HG02943 (cell line): ENCODE data around the gene RFX3.

Experiments used
- ATAC-seq: cut with Tn5 transposase; IDR thresholded peaks from one replicate; pipeline ENCODE4 v1.9.1; 2021; ENCODE audit warnings: mild to moderate bottlenecking, low read depth, moderate library complexity; ENCODE audit not compliant: unreplicated experiment

RFX3 gene

DNA sequence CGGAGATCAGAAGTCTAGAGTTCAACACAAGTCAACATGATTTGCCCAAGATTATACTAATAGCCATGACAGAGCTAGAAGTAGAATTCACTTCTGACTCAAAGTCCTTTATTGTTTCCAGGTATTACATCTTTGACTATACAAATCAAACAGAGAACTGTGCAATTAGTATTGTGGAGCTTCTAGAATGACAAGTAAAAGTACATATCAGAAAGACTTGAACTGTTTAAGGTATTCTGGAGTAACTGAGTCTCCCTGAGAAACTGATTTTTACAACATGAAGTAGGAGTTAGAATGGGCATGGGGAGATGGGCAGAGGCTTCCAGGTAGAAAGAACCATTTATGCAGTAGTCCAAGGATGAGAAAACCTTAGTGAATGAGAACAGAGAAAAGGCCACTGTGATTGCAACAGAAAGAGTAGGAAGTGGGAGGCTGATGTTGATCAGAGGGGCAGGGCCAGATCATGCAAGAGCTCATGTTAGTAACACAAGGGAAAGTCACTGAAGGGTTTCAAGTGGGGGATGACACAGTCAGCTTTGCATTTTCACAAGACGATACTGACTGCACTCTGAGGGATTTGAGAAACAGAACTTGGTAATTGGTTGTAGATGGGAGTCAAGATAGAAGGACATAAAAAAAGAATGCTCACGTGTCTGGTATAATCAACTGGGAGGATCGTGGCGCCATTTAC lies 280.7 kb downstream of the RFX3 start:
- ATAC-seq, result peak; percentile 65

DNA sequence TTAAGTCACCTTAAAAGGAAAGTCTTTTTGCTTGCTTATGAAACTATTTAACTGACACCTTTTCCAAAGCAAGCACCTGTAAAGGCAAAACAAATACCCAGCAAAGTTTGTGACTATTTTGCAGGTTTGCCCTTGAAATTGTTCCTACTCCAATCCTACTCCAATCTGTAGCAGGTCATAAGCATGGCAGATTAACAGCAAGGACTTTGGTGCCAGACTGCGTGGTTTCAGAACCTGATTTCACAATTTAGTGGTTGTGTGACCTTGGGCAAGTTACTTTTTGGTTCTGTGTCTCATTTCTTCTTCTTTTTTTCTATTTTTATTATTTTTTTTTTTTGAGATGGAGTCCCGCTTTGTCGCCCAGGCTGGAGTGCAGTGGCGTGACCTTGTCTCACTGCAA lies 282.1 kb downstream of the RFX3 start:
- ATAC-seq, result no peak

- ATAC-seq, result no peak
Observed at GRCh38 chr9:3241290-3241689, 284.5 kb downstream of the RFX3 start.

GRCh38 chr9:3240656-3241268 lies 285.0 kb downstream of the RFX3 start:
- peak; percentile 78 for ATAC-seq

DNA sequence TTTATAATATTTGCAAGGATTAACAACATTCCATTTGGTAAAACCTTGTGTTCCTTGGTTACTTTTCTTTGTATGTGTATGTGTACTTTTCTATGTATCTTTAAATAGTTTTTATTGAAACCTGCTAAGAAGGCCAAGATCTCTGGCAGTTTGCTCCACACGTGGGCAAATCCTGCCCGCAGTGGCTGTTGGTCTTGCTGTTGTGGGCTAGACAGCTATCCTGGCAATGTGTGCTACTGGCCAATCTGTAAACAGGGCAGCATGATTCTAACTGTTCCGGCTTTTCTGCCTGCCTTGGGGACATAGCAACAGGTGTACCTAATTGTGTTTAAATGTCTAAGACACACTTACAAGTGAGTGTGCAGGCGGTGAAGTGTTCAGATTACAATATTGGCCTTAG lies 286.6 kb downstream of the RFX3 start:
- ATAC-seq, result no peak

DNA sequence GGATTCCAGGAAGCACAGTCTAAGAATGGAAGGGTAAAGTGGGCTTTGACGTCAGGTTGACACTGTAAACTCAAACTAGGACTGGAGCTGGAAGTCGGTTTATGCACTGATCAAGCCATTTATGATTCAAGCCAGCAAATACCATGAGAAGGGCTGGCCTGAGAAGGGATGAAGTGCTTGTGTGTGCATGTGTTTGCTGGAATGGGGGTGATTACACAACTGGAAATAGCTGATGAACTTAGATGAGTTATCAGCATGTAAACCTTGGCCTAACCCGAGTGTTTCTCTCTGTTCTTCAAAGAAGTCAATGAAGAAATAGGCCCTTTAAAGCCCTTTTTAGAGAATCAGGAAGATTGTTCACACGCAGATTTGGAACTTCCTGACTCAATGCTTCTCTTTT lies 287.6 kb downstream of the RFX3 start:
- no peak for ATAC-seq

GRCh38 chr9:3237121-3237520 lies 288.7 kb downstream of the RFX3 start:
- no peak for ATAC-seq

GRCh38 chr9:3235497-3235896 lies 290.3 kb downstream of the RFX3 start:
- no peak for ATAC-seq

DNA sequence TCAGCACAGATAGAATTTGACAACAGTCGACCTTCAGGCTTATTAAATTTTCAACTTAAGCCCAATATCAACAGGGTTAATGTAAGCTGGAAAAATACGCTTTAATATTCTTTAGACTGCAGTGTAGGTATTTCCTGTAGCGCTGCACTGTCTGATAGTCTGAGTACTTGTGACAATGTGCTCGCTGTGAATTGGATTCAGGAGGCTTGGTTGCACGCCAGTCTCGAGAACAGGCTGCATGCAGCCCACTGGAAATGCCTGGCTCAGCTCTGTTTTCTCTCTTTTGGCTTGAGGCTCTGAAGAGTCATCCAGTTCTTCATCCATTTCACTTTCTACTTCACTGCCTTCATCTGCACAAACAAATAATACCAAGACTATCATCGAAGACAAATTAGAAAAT lies 300.9 kb downstream of the RFX3 start:
- ATAC-seq, result no peak

GRCh38 chr9:3215658-3216057 lies 310.1 kb downstream of the RFX3 start:
- no peak for ATAC-seq

- ATAC-seq, result no peak
Observed at GRCh38 chr9:3214741-3215140, 311.1 kb downstream of the RFX3 start.

- ATAC-seq, result no peak
Observed at GRCh38 chr9:3205421-3206095, 320.2 kb downstream of the RFX3 start.

DNA sequence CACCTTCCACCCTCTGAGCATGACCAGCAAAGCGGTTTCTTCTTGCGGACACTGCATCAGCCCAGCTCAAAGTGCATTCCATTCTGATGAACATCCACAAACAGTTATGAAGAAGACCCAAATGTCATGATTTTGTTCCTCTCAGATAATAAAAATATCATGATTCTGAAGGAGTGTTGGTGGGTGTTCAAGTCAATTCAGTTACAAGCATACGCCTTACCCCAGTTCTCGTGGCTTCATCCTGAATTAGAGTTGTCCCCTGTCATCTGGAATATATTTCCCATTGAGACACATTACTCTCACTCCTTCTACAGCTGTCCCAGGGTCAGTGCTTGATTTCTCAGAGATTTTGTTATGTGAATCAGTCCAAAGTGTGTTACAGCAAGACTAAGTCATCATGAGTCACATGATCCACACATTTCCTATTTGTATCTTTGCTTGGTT lies 325.4 kb downstream of the RFX3 start:
- ATAC-seq, result no peak

DNA sequence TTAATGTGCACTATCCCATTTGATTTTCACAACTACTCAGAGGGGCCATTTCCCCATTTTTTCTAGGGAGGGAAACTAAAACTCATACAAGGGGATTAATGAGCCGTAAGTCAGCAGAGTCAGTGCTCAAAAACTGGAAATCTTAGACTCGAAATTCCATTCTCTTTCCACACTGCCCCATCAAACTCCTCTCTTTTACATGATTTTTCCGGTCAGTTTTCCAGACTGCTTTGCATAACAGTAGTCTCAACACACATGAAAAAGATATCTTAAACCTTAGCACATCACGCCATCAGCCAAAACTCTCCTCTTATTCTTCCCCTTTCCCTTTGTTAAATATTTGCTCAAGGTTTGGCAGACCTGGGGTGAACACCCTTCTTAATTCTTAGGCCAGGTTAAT lies 332.0 kb downstream of the RFX3 start:
- no peak for ATAC-seq

DNA sequence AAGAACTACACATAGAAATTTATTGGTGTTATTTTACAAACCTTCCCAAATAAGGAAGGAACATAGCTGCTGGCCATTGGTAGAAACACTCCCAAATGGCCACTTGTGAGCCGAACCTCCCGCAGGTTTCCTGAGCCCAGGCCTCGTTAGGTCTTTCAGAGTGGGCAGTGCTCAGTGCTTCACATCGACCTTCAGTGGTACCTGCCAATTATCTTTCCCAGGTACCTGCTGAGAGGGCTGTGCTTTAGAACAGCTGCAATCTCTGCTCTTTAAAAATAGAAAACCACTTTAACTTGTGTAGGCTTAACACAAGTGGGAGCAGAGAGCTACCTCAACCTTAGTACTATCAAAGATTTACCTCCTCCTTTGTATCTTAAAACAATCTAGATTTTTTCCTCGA lies 334.1 kb downstream of the RFX3 start:
- ATAC-seq, result no peak

DNA sequence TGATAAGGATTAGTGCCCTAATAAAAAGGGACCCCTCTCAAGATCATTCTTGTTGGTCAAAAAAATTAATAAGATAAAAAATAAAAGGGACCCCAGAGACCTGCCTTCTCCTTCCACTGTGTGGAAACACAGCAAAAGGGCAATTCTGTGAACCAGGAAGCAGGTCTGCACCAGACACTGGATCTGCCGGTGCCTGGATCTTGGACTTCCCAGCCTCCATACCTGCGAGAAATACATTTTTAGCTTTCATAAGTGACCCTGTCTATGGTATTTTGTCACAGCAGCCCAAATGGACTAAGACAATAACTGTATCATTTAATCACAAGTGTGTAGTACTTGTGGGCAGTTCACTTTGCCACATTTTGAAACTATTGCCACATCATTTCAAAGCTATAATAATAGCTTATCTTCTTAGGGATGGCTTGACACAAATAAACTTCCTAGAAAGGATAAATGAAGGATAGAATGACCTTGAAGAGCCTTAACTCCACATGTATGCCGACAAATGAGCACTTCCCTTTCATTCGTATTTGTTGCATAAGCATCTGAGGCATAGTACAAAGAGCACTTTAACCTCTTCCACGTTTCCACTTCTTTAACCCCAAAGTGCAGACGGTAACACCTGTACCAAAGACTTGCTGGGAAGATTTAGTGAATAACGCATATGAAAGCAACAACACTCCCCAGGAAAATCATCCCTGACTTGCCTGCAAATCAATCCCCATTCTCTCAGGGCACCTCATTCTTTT lies 336.5 kb downstream of the RFX3 start:
- no peak for ATAC-seq

- no peak for ATAC-seq
Observed at GRCh38 chr9:3186751-3187150, 339.1 kb downstream of the RFX3 start.

DNA sequence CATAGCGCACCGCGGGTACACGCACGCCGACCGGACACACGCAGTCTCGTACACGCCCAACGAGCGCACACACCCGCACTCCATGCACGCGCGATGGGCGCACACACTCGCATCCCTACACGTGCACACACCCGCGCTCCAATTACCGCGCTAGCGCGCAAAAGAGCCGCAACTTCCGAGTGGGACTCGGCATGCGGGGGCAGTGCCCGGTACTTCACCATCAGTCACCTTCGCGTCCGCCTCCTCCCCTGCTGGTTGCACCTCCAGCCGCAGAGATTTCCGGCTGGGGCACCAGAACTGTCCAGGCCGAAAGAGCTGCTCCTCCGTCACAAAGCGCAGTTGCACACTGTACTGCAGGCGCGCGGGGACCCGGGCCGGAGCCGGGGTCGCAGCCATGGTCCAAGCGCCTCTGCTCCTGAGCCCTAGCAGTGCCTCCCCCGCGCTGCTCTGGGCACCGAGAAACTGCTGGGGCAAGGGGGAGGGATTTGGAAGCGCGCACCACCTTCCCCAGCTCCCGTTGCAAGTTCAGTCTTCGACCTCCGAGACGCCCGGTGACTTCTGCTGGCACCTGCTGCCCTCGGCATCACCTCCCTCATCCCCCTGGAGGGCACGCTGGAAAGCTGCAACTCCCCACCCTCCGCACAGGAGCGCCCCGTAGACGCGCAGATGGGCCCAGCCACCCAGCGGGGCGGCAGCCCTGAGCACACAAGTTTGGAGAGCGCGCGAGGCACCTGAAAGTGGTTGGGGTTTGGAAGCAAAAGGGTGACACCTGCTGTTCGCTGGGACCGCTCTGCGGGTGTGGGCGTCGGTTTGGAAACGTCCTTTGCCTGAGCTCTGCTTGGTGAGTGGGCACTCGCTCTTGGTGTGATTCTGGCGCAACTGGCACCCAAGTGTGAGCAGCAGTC lies 344.5 kb downstream of the RFX3 start:
- ATAC-seq, result no peak

- ATAC-seq, result no peak
Observed at GRCh38 chr9:3180696-3181048, 345.1 kb downstream of the RFX3 start.

DNA sequence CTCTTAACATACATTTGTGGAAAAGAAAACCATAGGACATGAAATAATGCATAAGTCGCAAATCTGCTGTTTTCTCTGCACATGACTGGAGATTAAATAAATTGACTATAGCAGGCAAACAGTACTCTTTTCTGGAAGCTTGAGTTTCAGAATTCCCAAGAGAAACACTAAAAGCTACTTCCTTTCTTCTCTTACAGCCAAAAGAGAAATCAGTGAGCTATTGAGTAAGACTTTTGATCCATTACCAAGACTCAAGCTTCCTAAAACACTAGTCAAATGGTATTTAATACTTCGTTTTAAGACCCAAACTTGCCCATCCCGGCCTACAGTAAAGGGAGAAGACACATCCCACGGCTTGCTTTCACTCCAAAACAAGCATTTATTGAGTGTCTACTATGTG lies 346.1 kb downstream of the RFX3 start:
- no peak for ATAC-seq
